M059J (cell line): ENCODE measurements around the gene LPAR3. TPM values are rescaled to one million over a fixed set of nuclear protein-coding genes. Genes with fewer than 3 reads are reported as not detected.
A peak's percentile ranks its signal among the peaks of the same experiment; 100 is the strongest.

Source experiments
- DNase-seq: peaks from one replicate; pipeline ENCODE4 v3.0.0-alpha.2; 2012; ENCODE audit warnings: low read depth
- total RNA-seq: library from RNA; depleted of rRNA; stranded (reverse); fragments of >200 nt; shearing (Covaris generic); gene quantifications from 2 replicates; pipeline ENCODE4 v1.2.3, GENCODE V29; 2014

The LPAR3 gene
- total RNA-seq, 1 experiment from 2014 or later = 3.6 TPM

DNA sequence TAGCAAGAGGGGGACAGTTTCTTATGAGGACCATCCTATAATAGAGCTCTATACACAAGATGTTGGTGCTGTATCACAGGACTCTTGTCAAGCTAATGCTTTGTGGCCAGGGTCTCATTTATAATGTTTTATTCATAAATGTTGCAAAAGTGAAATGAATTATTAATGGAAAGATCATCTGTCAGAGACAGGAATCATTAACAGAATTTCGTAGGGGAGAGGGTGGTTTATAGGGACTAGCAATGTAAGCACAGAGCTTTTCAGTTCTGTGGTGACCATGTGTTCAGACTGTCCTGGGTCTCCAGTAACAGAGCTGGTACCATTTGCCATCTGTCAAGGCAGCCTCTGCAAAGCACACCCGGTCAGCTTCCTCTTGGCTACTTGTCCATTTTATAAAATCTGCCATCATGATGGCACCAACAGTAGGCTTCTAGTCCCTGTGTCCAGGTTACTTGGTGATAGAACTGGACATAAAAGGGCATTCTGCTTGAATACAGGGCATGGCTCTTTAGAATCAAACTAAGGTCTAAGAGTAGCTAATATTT lies 36.2 kb downstream of the LPAR3 start:
- no peak for DNase-seq

DNA sequence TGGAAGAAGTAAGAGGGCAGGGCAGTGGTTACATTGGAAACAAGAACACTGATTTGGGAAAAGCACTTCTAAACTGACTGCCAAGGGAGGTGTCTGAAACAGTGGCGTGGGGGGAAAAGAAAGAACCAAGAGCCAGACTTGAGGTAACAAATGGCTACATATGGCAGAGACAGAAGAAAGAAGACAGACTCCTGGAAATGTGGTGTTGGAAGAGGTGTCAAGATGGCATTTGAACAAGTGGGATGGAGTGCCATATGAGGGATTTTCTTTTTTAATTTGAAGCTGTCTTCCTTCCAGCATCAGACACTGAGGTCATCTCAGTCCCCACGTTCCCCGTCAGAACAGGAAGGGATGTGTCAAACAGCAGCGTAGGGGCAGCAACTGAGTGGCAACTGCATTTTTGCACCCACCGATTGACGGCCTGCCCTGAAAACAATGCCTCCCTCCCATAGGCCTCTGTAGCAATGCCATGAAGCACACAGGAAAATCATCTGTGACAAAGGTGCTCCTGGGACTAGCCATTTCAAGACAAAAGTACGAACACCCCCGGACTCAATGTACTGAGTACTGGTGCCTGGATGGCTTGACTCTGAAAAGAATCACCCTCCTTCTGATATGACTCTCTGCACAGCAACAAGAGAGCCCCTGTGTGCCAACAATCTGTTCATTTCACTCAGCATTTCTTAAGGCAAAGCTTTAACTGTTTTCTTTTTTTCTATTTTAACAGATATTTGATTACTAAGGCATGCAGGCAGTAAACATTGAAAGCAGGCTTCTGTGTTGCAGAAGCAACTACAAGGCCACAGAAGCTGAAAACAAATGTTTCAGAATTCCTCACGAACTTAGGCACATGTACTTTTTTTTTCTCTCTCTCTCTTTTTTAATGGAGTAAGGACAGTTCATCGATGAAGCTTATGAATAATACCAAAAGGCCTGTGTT lies 37.0 kb downstream of the LPAR3 start:
- no peak for DNase-seq

DNA sequence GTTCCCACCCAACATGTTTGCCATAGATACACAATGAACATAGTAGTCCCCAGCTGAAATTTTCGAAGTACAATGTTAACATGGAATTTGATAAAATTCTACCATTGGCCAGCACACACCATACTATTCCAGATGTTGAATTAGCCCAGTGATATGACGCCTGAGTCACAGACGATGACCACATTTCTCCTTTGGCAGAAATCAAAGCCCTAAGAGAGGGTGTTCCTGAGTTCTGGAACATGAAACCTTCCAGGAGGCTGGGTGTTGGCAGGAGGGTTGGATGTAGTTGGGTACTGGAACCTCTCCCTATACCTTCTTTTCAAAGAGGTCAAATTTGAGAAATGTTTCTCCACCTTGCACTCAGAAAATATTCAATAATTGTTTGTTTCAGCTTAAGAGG lies 37.8 kb downstream of the LPAR3 start:
- peak; percentile 62 for DNase-seq

DNA sequence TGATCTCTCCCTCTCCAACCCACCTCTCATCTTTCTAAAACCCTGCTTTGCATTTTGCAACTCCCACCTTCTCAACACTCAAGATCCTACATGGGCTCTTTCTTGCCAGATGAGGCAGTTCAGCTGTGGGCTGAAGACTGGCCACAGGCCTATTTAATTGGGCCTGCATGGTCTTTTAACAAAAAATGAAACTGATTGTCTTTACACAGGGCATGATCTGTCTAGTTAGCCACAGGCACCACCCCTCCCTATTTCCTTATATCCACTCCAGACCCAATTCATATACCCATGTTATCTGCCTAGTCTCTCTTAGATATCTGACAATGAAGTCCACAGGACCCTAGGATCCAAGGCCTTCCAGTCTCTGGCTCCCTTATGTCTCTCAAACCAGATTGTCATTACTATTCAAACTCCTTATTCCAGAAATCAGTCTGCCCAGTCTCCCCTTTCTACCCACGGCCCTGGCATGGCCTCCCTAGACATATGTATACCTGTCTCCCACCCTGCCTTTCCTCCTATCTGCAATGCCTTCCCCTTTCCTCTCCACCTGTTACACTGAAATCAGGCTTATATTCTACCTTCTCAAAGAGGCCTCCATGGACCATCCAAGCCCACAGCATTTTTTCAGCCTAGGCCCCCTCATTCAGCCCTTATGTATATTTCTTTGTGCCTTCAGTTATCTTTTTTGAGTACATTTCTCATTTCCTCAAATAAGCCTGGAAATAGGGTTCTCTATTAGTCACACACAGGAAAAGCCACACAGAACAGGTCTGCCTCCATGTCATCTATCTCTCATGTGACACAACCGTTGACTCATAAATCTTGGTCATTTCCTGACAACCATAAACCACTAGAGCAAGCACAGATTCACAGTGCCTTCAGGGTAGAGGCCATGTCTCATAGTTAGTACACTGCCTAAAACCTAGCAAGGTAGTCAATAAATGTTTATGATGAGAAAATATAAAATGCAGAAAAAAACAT lies 39.0 kb downstream of the LPAR3 start:
- DNase-seq = peak; percentile 99

DNA sequence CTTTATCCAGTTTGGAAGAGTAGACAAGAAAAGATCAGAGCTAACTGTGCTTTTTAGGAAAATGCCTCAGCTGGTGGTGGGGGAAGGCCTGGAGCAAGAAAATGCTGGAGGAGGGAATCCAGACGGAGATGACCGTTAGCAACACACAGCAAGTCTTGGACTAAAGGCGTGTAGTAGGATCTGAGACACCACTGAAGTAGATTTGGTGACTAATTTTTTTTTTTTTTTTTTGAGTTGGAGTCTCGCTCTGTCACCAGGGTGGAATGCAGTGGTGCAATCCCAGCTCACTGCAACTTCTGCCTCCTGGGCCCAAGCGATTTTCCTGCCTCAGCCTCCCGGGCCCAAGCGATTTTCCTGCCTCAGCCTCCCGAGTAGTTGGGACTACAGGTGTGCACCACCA lies 41.2 kb downstream of the LPAR3 start:
- peak; percentile 95 for DNase-seq

DNA sequence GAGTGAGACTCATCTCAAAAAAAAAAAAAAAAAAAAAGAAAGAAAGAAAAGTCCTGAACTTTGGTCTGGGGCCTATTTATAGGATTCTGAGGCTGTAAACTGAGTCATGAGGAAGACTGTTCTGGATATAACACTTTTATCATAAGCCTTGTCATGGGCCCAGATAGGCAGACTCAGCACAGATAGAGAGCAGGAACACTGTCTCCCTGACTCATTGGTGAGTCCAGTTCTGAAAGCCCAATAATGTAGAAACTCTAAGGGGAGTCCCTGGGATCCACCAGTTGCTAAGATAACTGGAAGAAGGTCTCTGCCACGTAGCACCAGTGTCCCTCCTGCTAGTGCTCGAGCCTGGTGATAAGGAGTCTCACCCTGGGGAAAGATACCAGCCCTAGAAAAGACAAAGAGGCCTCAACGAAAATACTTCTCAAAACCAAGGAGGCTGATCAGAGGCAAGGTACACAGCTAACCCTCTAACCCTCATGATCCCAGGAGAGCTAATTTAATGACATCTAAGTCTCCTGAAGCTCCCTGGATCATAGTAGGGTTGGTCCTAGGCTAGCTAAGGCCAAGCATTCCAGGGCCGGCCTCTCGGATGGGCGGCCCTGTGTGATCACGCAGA lies 43.5 kb downstream of the LPAR3 start:
- no peak for DNase-seq

DNA sequence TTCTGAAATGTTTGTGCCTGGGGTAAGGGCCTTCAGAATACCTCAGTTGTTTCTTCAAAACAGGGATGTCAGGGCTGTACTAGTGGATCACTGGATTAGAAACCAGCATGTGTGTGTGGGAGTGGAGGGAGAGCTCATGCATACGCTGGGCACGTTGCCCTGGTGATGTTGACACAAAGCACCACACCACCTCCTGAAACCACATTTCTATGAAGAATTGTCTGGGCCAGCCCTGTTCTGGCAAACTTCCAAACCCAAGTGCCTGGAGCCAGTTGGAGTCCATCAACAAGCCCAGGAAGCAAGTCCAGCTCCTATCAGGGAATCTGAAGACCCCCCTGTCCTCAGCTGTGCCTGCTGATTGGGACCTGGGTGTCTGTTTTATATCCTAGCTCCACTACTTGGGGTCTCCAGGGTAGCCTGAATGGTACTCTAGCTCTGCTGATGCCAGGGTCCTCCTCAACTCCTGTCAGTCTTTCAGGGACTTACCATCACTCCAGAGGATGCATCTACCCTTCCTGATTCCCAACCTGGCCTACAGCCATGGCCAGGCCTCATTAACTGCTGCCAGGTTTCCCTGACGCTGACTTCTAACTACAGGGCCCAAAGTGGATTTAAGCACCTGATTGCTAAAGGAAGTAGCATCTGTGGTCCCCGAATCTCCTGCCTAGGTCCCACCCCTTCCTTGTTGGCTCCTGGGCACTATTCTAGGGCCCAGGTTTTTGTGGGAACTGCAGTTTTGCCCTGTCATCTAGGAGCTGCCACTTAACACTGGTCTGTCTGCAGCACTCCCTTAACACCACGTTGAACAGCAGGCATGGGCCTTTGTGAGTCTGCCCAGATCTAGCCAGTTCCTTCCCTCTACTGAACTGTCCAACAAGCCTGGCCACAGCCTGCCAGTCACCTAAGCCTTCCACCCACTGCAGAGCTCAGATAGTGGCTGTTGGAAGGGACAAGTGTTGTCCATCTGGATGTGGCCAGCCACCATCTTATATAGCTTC lies 45.5 kb downstream of the LPAR3 start:
- DNase-seq = peak; percentile 100

DNA sequence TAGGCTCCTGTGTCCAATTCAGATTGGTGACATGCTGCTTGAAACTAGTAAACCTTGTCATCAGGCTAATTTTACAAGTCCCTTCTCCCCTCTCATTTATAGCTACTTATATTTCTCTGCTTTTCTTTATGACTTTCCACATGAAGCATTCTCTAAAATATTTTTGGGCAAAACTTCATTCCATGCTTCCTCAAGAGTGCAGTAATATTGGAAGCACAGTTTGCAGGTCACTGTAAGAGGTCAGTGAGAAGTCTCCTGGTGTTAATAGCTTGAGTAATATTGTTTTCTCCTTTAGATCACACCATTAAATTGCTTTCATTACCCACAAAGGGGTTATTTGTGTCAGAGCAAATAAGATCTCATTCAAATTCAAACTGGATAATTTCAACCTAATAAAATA lies 46.6 kb downstream of the LPAR3 start:
- DNase-seq = no peak

DNA sequence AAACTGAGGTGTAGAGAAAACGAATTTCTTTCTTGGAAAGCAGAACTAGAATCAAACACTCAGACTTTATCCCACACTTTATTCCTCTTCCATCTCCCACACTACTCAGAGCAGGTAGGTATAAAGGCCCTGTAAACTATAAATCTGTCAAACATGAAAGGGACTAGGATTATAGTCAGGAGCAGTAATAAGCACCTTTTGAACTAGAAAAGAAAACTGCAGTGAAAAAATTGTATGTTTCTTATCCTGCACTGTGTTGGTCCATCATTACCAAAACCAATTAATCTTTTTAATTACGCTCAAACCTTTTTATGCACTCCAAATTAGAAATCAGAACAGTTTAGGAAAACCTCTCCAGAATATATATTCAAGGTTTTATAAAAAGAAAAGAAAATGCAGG lies 47.6 kb downstream of the LPAR3 start:
- DNase-seq = no peak

DNA sequence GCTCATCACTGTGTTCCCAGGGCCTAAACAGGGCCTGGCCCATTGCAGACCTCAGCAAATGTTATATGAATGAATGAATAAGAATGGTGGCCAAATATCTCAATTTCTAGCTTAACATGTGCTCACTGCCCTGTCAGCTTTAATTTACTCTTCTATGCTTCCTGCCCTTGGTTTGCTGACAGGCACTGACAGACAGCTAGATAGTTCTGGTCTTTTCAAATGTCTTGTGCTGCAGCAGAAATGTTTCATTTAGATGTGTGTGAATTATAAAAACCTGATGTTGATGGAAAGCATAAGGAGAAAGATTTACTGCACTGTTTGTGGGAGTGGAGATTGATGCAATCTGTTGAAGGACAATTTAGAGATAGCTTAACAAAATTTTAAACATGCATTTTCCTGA lies 48.9 kb downstream of the LPAR3 start:
- no peak for DNase-seq

DNA sequence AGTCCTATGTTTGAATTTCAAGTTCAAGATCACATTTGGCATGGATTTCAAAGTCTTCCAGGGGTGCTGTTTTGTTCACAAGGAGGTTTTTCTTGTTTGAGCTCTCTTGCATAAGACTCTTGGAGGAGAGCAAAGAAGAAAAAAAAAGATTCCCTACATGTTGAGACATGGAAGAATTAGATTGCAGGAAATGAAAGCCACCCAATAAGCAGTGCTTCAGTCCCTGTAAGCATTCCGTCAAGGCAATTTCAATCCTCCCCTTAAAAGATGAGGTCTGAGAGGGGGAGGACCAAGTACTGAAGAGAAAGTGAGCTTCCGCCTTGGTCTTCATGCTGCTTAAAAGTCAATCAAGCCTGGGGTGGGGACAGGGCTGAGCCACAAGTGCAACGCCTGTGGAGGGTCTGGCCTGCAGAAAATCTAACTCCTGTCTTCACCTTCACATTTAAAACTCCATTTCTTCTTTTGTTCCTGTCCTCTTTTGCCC lies 50.2 kb downstream of the LPAR3 start:
- DNase-seq = no peak

DNA sequence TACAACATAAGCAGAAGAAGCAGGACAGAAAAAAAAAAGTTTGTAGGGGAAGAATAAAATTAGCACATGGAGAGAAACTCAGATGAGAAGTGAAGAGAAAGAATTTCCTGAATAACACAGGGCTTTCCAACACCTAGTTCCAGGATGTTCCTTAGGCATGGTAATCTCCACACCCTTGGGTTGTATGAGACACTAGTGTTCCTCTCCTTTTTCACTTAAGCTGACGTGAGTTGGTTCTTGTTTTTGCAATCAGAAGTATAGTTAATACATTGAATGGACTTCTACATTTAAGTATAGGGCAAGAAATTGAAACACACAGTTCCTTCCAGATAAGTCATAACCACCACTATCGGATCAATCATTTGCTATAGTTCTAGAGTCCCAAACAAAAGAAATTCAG lies 51.0 kb downstream of the LPAR3 start:
- no peak for DNase-seq

DNA sequence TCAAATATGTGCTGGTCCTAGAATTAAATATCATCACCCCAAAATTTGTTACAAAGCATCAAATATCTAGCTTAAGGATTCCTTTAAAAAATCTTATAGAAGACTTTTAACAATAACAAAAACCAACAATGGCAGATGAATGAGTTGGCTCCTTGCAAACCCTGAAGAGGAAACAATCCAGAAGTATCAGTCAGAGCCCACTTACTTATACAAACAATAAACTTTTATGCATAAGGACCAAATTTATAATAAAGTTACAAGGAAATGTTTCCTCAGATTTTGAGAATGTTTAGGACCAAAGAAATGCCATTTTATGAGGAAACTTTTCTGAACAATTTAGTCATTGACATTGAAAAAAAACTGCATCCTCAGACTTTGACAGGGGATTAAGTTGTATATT lies 52.7 kb downstream of the LPAR3 start:
- no peak for DNase-seq

DNA sequence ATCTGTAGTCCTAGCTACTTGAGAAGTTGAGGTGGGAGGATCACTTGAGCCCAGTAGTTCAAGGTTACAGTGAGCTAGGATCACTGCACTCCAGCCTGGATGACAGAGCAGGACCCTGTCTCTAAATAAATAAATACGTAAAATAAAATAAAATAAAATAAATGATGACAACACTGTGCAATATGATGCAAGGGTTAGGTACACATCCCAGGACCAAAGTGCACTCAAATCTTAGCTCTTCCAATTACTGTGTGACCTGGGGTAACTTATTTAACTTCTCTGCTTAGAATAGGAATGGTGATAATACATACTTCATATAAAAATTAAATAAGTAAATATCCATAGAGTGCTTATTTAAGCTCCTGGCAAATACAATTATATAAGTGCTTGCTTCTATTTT lies 53.5 kb downstream of the LPAR3 start:
- no peak for DNase-seq

DNA sequence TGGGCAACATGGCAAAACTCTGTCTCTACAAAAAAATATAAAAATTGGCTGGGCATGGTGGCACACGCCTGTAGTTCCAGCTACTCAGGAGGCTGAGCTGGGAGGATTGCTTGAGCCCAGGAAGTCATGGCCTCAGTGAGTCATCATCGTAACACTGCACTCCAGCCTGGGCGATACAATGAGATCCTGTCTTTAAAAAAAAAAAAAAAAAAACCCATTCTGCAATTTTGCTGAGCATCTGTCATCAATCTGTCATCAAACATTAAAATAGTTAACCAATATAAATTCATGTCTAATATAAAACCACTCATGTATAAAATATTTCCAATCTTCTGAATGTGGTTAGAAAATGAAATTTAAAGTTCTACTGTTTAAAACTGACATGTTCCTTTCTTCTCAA lies 56.9 kb downstream of the LPAR3 start:
- peak; percentile 68 for DNase-seq

DNA sequence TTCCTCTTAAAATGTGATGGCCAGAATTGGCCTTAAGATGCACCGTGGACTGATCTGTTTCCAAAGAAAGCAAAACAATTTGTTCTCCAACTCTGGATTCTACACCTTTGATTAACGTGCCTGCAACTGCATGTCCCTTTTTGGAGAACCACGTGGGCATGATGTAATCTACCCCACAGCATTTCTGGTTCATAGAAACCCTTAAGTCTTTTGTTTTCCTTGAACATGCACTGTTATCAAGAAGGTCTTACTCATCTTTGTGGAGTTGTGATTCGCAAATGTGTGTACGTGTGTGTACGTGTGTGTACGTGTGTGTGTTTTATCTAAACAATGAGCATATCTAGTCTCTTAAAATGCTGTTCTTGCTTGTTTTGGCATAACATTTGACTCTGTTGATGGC lies 57.8 kb downstream of the LPAR3 start:
- no peak for DNase-seq

DNA sequence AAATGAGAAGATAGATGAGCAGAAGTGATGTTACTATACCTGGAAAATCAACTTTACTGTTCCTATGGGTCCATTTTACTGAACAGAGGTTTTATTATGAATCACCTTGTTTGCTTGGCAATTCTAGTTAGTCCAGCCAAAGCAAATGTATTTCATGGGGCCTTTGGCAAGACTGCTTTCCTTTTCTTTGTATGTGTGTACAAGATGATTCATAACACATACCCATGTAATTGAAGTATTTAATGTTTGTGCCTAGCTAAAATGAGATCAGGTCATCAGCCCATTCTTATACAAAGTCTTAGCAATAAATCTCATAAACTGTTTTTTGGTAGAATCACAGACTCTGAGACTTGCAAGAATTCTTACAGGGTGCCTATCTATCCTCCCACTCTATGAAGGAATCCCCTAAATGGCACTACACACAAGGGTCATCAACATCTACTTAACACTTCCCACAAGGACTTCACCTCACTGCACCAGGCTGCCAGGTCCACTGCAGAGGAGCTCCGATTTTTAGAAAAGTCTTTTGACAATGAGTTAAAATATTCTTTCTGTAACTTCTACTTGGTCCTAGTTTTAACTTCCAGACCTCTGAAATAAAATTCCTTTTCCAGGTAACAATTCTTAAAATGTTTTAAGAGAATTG lies 58.5 kb downstream of the LPAR3 start:
- peak; percentile 81 for DNase-seq

DNA sequence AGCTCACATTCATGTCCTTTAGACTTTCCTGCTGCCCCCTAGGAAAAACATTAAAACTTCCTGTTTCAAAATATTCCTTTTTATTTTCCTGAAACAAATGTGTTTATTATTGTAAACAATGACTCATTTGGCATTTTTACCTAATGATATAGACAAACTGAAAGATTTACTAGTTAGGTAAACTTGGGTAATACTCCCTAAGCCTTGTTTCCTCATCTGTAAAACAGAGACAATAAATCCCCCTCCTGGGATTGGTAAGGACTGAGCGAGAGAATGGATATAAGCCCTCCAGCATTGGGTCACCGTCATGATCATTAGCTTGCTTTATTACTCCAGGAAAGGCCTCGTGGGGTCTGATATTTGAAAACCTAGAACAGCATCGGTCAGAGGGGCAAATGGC lies 59.8 kb downstream of the LPAR3 start:
- DNase-seq = no peak

DNA sequence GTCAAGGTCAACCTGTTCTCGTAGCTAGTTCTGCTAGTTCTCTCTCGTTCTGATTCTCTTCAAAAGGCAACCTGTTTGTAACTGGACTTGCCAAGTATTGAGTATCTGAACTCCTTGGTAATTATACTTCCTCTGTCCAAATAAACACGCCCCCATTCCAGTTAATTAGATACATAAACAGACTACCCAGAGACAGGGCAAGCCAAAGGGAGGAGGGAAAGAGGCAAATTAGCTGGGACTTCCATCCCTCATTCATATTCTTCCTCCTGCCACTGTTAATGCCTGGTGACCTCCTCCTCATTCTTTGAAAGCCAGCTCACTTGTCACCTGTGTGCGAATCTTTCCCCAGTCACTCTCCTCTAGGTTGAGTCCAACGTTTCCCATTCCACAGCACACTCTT lies 62.9 kb downstream of the LPAR3 start:
- DNase-seq = no peak

DNA sequence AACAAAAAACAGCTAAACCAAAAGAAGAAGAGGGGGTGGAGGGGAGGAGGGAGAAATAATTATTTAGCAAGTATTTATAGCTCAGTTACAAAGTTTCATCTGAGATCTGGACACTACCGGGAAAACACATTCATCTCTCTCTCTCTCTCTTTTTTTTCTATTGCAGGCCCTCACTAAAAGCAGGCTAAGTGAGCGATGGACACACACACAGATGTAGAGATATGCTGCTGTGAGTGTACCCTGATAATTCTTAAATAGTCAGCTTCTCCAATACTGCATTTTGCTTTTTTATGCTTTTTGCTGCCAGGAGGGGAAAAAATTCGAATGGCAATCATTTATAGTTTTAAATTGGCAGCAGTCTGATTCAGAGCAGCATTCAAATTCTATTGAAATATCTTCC lies 65.0 kb downstream of the LPAR3 start:
- no peak for DNase-seq
